Brain microvascular endothelial cell (primary cell): ENCODE results near the gene LRRC37B.

Experiments
- DNase-seq: peaks from one replicate; pipeline ENCODE4 v3.0.0-alpha.2; 2020
- H3K27ac ChIP-seq: fragments of 250-450 bp; sonication (Bioruptor Pico); 2 replicates; pipeline ENCODE4 v1.5.1; 2020; ENCODE audit warnings: mild to moderate bottlenecking, moderate library complexity
- H3K27me3 ChIP-seq: fragments of 250-450 bp; sonication (Bioruptor Pico); replicated peaks from 2 replicates; pipeline ENCODE4 v1.5.1; 2020; ENCODE audit warnings: mild to moderate bottlenecking
- H3K36me3 ChIP-seq: fragments of 250-450 bp; sonication (Bioruptor Pico); replicated peaks from 2 replicates; pipeline ENCODE4 v1.5.1; 2020; ENCODE audit warnings: mild to moderate bottlenecking
- H3K4me3 ChIP-seq: 2 replicates; pipeline ENCODE4 v1.5.1; 2011; ENCODE audit warnings: low read depth, mild to moderate bottlenecking, control low read depth, low read length, moderate library complexity
- CTCF ChIP-seq: IDR thresholded peaks from 2 replicates; pipeline ENCODE4 v1.5.1; 2011; ENCODE audit warnings: low read depth, mild to moderate bottlenecking, moderate library complexity, low read length, control low read depth, inconsistent platforms; ENCODE audit errors: missing control alignments
- in situ Hi-C: cut with HindIII; loops from 2 replicates; pipeline ENCODE4 v1.10.0; 2017; ENCODE audit warnings: low sequenced_read_pairs, low pct_ligation_motif_present

Gene LRRC37B

GRCh38 chr17:32102172-32102571, 95.0 kb downstream of the LRRC37B start:
- Histone ChIP-seq H3K27ac (peak overlapping the region; percentile 81), H3K36me3 (no peaks in the 10 kb centered on the region), H3K27me3 (no peaks in the 10 kb centered on the region), H3K4me3 (no peak overlapping the region)
- in situ Hi-C loops: no loop called here
- no peak for TF ChIP-seq CTCF
- DNase-seq: no peak

GRCh38 chr17:32102646-32103186, 95.5 kb downstream of the LRRC37B start:
- in situ Hi-C loops: no loop called here
- TF ChIP-seq CTCF: no peak
- H3K27me3 ChIP-seq: no peaks in the 10 kb centered on the region
- H3K4me3 ChIP-seq: no peak overlapping the region
- H3K27ac ChIP-seq: peak overlapping the region; percentile 81
- H3K36me3 ChIP-seq: no peaks in the 10 kb centered on the region
- DNase-seq: peak; percentile 82
